ENCODE measurements around the gene ARF3. TPM values are rescaled to one million over a fixed set of nuclear protein-coding genes. Genes with fewer than 3 reads are reported as not detected.

Gene ARF3
- total RNA-seq, 1 experiment from 2014 or later, result 256 TPM

GRCh38 chr12:48991247-48992050, 34.2 kb upstream of the ARF3 start (continued):
- no peak for TF ChIP-seq ZNF512 (CRISPR knock-in tag; IDR thresholded peaks at IDR 0.05; ENCODE audit: borderline replicate concordance)

GRCh38 chr12:48990552-48990951, 33.3 kb upstream of the ARF3 start:
- no peak overlapping the region for H3K27ac Mint-ChIP-seq
- no peaks in the 10 kb centered on the region for H3K9me3 Mint-ChIP-seq

More at GRCh38 chr12:48990552-48990951, 33.3 kb upstream of the ARF3 start:
- no peaks in the 10 kb centered on the region for H3K36me3 Mint-ChIP-seq
- TF ChIP-seq ZNF219 (CRISPR knock-in tag; IDR thresholded peaks at IDR 0.05; ENCODE audit: borderline replicate concordance) (no peak), ZNF232 (CRISPR knock-in tag; IDR thresholded peaks at IDR 0.05) (no peak), ZNF121 (CRISPR knock-in tag; IDR thresholded peaks at IDR 0.05) (no peak), FOXP4 (CRISPR knock-in tag; IDR thresholded peaks at IDR 0.05) (no peak), CREB1 (CRISPR knock-in tag; IDR thresholded peaks at IDR 0.05) (no peak), CTCF (IDR thresholded peaks at IDR 0.05) (no peak), SP1 (CRISPR knock-in tag; conservative IDR thresholded peaks at IDR 0.05) (no peak), HMGXB4 (CRISPR knock-in tag; IDR thresholded peaks at IDR 0.05) (no peak), ZNF138 (CRISPR knock-in tag; conservative IDR thresholded peaks at IDR 0.05) (no peak), ZNF423 (CRISPR knock-in tag; IDR thresholded peaks at IDR 0.05) (no peak)
- DNase-seq (ENCODE audit: low spot score), result no peak
- CTCF ChIA-PET, result interaction anchor here (1.4 to 11.9 kb wide), 3 partner anchors 10 to 137 kb away, joined by 3 to 237 read pairs (median 4); partner anchors contain the start of gene WNT1
- no peak for ATAC-seq
- no peak overlapping the region for H3K4me3 Mint-ChIP-seq
- peaks cover 76% of the 10 kb centered on the region for H3K27me3 Mint-ChIP-seq (ENCODE audit: low read depth)
- H3K4me1 Mint-ChIP-seq, result peaks cover 16% of the 10 kb centered on the region
- POLR2A ChIA-PET, result no interaction called here

Data from WTC11 (cell line).